H1 (cell line): Measurements from ENCODE around the gene CNOT6L. TPM values are rescaled to one million over a fixed set of nuclear protein-coding genes. Genes with fewer than 3 reads are reported as not detected.
A peak's percentile ranks its signal among the peaks of the same experiment; 100 is the strongest.

Experiments
- CTCF ChIA-PET: fragments of 300-600 bp; sonication (Branson Sonifier 250); formaldehyde crosslinking; loops from one replicate; lab custom pipeline; 2021; ENCODE audit not compliant: partially characterized antibody; lab: Charles Lee
- POLR2A ChIA-PET: fragments of 300-600 bp; sonication (Branson Sonifier 250); formaldehyde crosslinking; loops from one replicate; lab custom pipeline; 2021; ENCODE audit warnings: inconsistent platforms; ENCODE audit not compliant: partially characterized antibody; lab: Charles Lee
- DNase-seq, 2 experiments: peaks; one replicate each; pipeline versions ENCODE4 v3.0.0 to v3.0.0-alpha.2; 2010 to 2022; ENCODE audit warnings: low spot score in 2 of 2, low read depth in 1 of 2, mixed read lengths in 1 of 2
- FAIRE-seq: peaks from 2 replicates; lab custom pipeline; 2011; peaks lifted over from hg19 to GRCh38; lab: Jason Lieb, UNC
- H2AFZ ChIP-seq: 2 replicates; pipeline ENCODE4 v1.8.1; 2012; ENCODE audit warnings: low read length, inconsistent platforms
- H2AK5ac ChIP-seq: 2 replicates; pipeline ENCODE4 v1.6.1; 2013; ENCODE audit warnings: low read depth, low read length
- H2BK120ac ChIP-seq: replicated peaks from 2 replicates; pipeline ENCODE3; 2013; ENCODE audit warnings: low read depth, low read length, inconsistent platforms
- H2BK12ac ChIP-seq: 2 replicates; pipeline ENCODE4 v1.6.1; 2013; ENCODE audit warnings: low read depth, low read length
- H2BK15ac ChIP-seq: 2 replicates; pipeline ENCODE4 v1.6.1; 2013; ENCODE audit warnings: low read length
- H2BK20ac ChIP-seq: 2 replicates; pipeline ENCODE4 v1.6.1; 2013; ENCODE audit warnings: low read length
- H2BK5ac ChIP-seq: 2 replicates; pipeline ENCODE4 v1.6.1; 2013; ENCODE audit warnings: low read depth, low read length
- H3K14ac ChIP-seq: 2 replicates; pipeline ENCODE4 v1.6.1; 2013; ENCODE audit warnings: inconsistent platforms; ENCODE audit not compliant: insufficient read length
- H3K18ac ChIP-seq: 2 replicates; pipeline ENCODE4 v1.6.1; 2013; ENCODE audit warnings: low read length; ENCODE audit errors: extremely low read depth
- H3K23ac ChIP-seq: 2 replicates; pipeline ENCODE4 v1.6.1; 2013; ENCODE audit warnings: inconsistent platforms; ENCODE audit not compliant: insufficient read length
- H3K23me2 ChIP-seq: 2 replicates; pipeline ENCODE4 v1.6.1; 2013; ENCODE audit warnings: low read depth, low read length
- H3K27ac ChIP-seq: 2 replicates; pipeline ENCODE4 v1.6.1; 2011; ENCODE audit warnings: low read depth, low read length, inconsistent platforms
- H3K27me3 ChIP-seq, 4 experiments: replicated peaks in 1 of 4; 1 replicate in 1 of 4; 2 replicates in 3 of 4; pipeline versions ENCODE4 v1.6.1 to v1.8.1; 2011 to 2013; ENCODE audit warnings: low read length in 3 of 4, mild to moderate bottlenecking in 3 of 4, inconsistent platforms in 2 of 4, mixed read lengths in 2 of 4, moderate library complexity in 1 of 4; ENCODE audit not compliant: control insufficient read depth in 3 of 4, insufficient read depth in 3 of 4; ENCODE audit errors: extremely low read depth in 1 of 4
- H3K36me3 ChIP-seq, 4 experiments: 2 replicates each; pipeline versions ENCODE4 v1.6.1 to v1.8.1; 2011 to 2013; ENCODE audit warnings: mild to moderate bottlenecking in 4 of 4, low read length in 3 of 4, moderate library complexity in 2 of 4, control low read depth in 1 of 4, inconsistent platforms in 1 of 4; ENCODE audit not compliant: insufficient read depth in 4 of 4, control insufficient read depth in 2 of 4
- H3K4ac ChIP-seq: replicated peaks from 2 replicates; pipeline ENCODE3; 2013; ENCODE audit warnings: low read length, low read depth, mixed read lengths, inconsistent platforms; ENCODE audit not compliant: insufficient read length
- H3K4me1 ChIP-seq, 4 experiments: replicated peaks in 1 of 4; 1 replicate in 1 of 4; 2 replicates in 3 of 4; pipeline versions ENCODE4 v1.6.1 to v1.8.1; 2011 to 2013; ENCODE audit warnings: low read length in 3 of 4, inconsistent platforms in 2 of 4, mixed read lengths in 1 of 4; ENCODE audit not compliant: insufficient read depth in 4 of 4, control insufficient read depth in 3 of 4
- H3K4me2 ChIP-seq, 2 experiments: 2 replicates each; pipeline versions ENCODE4 v1.6.1 to v1.8.1; 2011 to 2013; ENCODE audit warnings: low read depth in 2 of 2, low read length in 2 of 2, control low read depth in 1 of 2, inconsistent platforms in 1 of 2, mild to moderate bottlenecking in 1 of 2; ENCODE audit not compliant: insufficient read depth in 1 of 2
- H3K4me3 ChIP-seq, 4 experiments: fragments of 200-600, 300-600 bp in 1 of 4; sonication (generic), shearing (Covaris generic), sonication (Bioruptor Twin) in 1 of 4; 2 replicates each; pipeline versions ENCODE4 v1.5.1 to v1.8.1; 2011 to 2016; ENCODE audit warnings: low read length in 4 of 4, low read depth in 3 of 4, control low read depth in 2 of 4, inconsistent platforms in 2 of 4, mild to moderate bottlenecking in 2 of 4, mixed read lengths in 1 of 4, moderate library complexity in 1 of 4; ENCODE audit not compliant: insufficient read depth in 2 of 4; ENCODE audit errors: extremely low read depth in 1 of 4
- H3K56ac ChIP-seq: replicated peaks from 2 replicates; pipeline ENCODE3; 2013; ENCODE audit warnings: low read depth, mild to moderate bottlenecking, mixed read lengths, low read length, inconsistent platforms; ENCODE audit not compliant: insufficient read length
- H3K79me1 ChIP-seq: 2 replicates; pipeline ENCODE4 v1.6.1; 2013; ENCODE audit warnings: low read depth, low read length, control low read depth
- H3K79me2 ChIP-seq, 2 experiments: 2 replicates each; pipeline versions ENCODE4 v1.6.1 to v1.8.1; 2012 to 2013; ENCODE audit warnings: low read length in 2 of 2, mild to moderate bottlenecking in 2 of 2, inconsistent platforms in 1 of 2; ENCODE audit not compliant: insufficient read depth in 2 of 2, control insufficient read depth in 1 of 2
- H3K9ac ChIP-seq, 4 experiments: replicated peaks in 1 of 4; 1 replicate in 1 of 4; 2 replicates in 3 of 4; pipeline versions ENCODE4 v1.6.1 to v1.8.1; 2011 to 2013; ENCODE audit warnings: low read depth in 3 of 4, low read length in 3 of 4, control low read depth in 2 of 4, mild to moderate bottlenecking in 2 of 4, moderate library complexity in 2 of 4, inconsistent platforms in 1 of 4; ENCODE audit errors: extremely low read depth in 1 of 4
- H3K9me3 ChIP-seq, 2 experiments: 2 replicates each; pipeline versions ENCODE4 v1.6.1 to v1.8.1; 2012 to 2013; ENCODE audit warnings: mild to moderate bottlenecking in 2 of 2, moderate library complexity in 2 of 2, control low read depth in 1 of 2, inconsistent platforms in 1 of 2, low read depth in 1 of 2, low read length in 1 of 2, mixed read lengths in 1 of 2; ENCODE audit not compliant: insufficient read depth in 2 of 2
- H4K20me1 ChIP-seq, 2 experiments: replicated peaks in 1 of 2; 2 replicates each; pipeline versions ENCODE3 to v1.8.1; 2011 to 2013; ENCODE audit warnings: inconsistent platforms in 2 of 2, low read length in 2 of 2, mild to moderate bottlenecking in 1 of 2; ENCODE audit not compliant: insufficient read depth in 2 of 2, control insufficient read depth in 1 of 2
- H4K5ac ChIP-seq: 2 replicates; pipeline ENCODE4 v1.6.1; 2013; ENCODE audit warnings: low read length, low read depth, mixed read lengths, inconsistent platforms; ENCODE audit not compliant: insufficient read length
- H4K8ac ChIP-seq: 2 replicates; pipeline ENCODE4 v1.8.0; 2013; ENCODE audit warnings: mild to moderate bottlenecking, moderate library complexity, low read length, inconsistent platforms; ENCODE audit not compliant: insufficient read depth; ENCODE audit errors: extremely low read depth
- H4K91ac ChIP-seq: replicated peaks from 2 replicates; pipeline ENCODE3; 2013; ENCODE audit warnings: low read length, mixed read lengths, inconsistent platforms; ENCODE audit not compliant: insufficient read length
- RXRA ChIP-seq: IDR thresholded peaks from 2 replicates; pipeline ENCODE4 v1.6.1; 2011; ENCODE audit warnings: low read depth, mild to moderate bottlenecking, low read length, moderate library complexity; ENCODE audit not compliant: insufficient read depth
- TBP ChIP-seq: IDR thresholded peaks from 2 replicates; pipeline ENCODE4 v1.6.1; 2011; ENCODE audit warnings: low read depth, low read length, improper control_type of control experiment
- WGBS, 2 experiments: shearing (Covaris generic) in 1 of 2; methylation state at CpG; one replicate each; pipeline versions ENCODE4 v1.1.6 to v1.1.7; 2013 to 2015; ENCODE audit warnings: low lambda C conversion rate in 2 of 2, mixed read lengths in 2 of 2, inconsistent platforms in 1 of 2, low coverage in 1 of 2, missing lambda C conversion rate in 1 of 2; ENCODE audit not compliant: insufficient replicate concordance in 2 of 2, insufficient coverage in 1 of 2, insufficient read length in 1 of 2; ENCODE audit errors: extremely low coverage in 1 of 2, missing lambda C conversion rate in 1 of 2; 5-methylcytosine and 5-hydroxymethylcytosine counted together
- polyA plus RNA-seq, 7 experiments: library from polyadenylated mRNA; depleted of rRNA in 3 of 7; stranded (reverse) in 5 of 7; unstranded in 2 of 7; fragments of >200 nt in 5 of 7; fragments of 200-250 nt in 2 of 7; gene quantifications; 1 replicate in 5 of 7; 2 replicates in 1 of 7; 4 replicates in 1 of 7; pipeline versions ENCODE4 v1.2.1 to v1.2.3, GENCODE V29; 2011 to 2013; ENCODE audit warnings: missing spikeins in 2 of 7, mixed read lengths in 2 of 7
- total RNA-seq: library from RNA; stranded (reverse); fragmentation: NEBNext Ultra II Directional; extraction: Animal tissue kit (Norgen Biotek cat#: 25700); gene quantifications from 2 replicates; pipeline ENCODE4 v1.2.1, GENCODE V29; 2021
- TF ChIP-seq, protein P1 (sequence below): IDR thresholded peaks from 2 replicates; pipeline ENCODE4 v1.6.1; 2012; ENCODE audit warnings: inconsistent platforms

Gene CNOT6L
- total and polyA plus RNA-seq, 2 of the 8 experiments (the other 6 are each of a cell fraction or from before 2014, with no cell fraction given), result 2.0 to 22.4 TPM

DNA sequence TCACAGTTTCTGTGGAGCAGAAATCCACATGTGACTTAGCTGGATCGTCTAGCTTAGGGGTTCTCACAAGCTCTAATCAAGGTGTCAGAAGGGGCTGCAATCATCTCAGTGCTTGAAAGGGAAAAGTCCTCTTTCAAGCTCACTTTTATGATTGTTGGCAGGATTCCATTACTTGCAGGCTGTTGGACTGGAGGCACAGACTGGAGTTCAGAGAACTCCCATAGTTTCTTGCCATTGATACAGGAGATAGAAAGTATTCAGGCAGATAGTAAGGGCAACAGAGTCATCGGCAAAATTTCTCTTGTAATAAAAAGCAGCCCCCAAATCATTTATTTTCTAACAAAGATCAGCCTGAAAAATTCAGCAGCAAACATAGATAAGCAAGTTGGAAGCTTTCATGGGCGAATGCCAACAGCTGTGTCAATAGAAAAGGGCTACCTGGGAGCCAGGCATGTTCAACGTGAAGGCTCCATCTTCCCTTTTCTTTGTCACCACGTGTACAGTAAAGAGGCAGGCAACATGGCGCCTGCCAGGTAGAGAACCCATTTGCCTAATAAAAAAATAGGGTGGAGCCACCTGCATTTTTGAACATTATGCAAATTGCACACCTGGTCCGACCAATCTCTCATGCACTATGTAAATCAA, 149.1 kb downstream of the CNOT6L start:
- Histone ChIP-seq H3K4me1 (peaks cover 0 to 2% (median 0%) of the 10 kb centered on the region in 4 experiments; a peak in 2 of 7 replicates), H3K23ac (no peak overlapping the region), H3K23me2 (no peaks in the 10 kb centered on the region), H2BK15ac (no peak overlapping the region)
- no peak for TF ChIP-seq RXRA
- TF ChIP-seq TBP, result no peak
- TF ChIP-seq, protein P1, sequence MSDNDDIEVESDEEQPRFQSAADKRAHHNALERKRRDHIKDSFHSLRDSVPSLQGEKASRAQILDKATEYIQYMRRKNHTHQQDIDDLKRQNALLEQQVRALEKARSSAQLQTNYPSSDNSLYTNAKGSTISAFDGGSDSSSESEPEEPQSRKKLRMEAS, result no peak
- TF ChIP-seq, all 59 proteins: peak for 0
- WGBS, 2 experiments, result 89% methylated on average over 7 of the region's 7 CpGs; no CpG with 5 or more reads in 1 of the 2 experiments
- Histone ChIP-seq H3K18ac (no peak overlapping the region), H3K79me1 (no peaks in the 10 kb centered on the region), H4K5ac (no peak overlapping the region), H2BK20ac (0 out of 2 replicates have a peak overlapping the region, but pooled peaks have one; percentile 43), H2BK12ac (0 out of 2 replicates have a peak overlapping the region, but pooled peaks have one; percentile 56), H3K9me3 (no peaks in the 10 kb centered on the region), H3K4me2 (no peak overlapping the region), H2AFZ (no peak overlapping the region), H3K9ac (no peak overlapping the region), H3K56ac (no peak overlapping the region), H4K20me1 (no peaks in the 10 kb centered on the region), H2BK120ac (peak overlapping the region; percentile 81), H3K4me3 (no peak overlapping the region), H3K4ac (no peak overlapping the region), H3K27me3 (no peaks in the 10 kb centered on the region), H3K36me3 (peaks cover 0 to 2% (median 0%) of the 10 kb centered on the region in 4 experiments; a peak in 1 of 8 replicates), H3K27ac (no peak overlapping the region), H2BK5ac (no peak overlapping the region; the same call in 1 of the 2 replicates), H4K91ac (no peak overlapping the region), H3K79me2 (no peaks in the 10 kb centered on the region), H3K14ac (no peak overlapping the region), H2AK5ac (no peak overlapping the region), H4K8ac (no peak overlapping the region)
- DNase-seq (no peak), FAIRE-seq (no peak)
- POLR2A ChIA-PET, result interaction anchor here (1.0 kb wide), 1 partner anchor 8 kb away, joined by 3 read pairs; no protein-coding TSS in a partner anchor
- CTCF ChIA-PET, result interaction anchor here (0.9 kb wide), 1 partner anchor 28 kb away, joined by 4 read pairs; no protein-coding TSS in a partner anchor
